Measurements from ENCODE around the gene WWOX. TPM values are rescaled to one million over a fixed set of nuclear protein-coding genes. Genes with fewer than 3 reads are reported as not detected.

The WWOX gene
- total and polyA plus RNA-seq, 2 of the 4 experiments (the other 2 are of a cell fraction), result 2.7 to 5.4 TPM

DNA sequence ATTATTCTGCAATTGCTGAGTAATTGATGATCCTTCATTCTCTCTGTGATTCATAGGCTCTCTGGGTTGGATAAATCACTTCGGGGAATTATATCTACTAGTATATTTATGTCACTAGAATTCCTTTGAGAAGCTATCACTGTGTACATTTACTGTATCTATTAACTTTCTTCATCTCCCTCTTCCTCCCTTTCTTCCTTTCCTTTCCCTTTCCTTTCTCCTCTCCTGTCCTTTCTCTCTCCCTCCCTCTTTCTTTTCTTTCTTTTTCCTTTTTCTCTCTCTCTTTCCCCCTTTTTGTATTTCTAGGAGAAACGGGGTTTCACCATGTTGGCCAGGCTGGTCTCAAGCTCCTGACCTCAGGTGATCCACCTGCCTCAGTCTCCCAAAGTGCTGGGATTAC lies 711.8 kb downstream of the WWOX start:
- ATAC-seq (ENCODE audit: low read depth) (no peak), DNase-seq (no peak)
- Histone ChIP-seq H3K27ac (ENCODE audit: insufficient read depth, low read length) (no peak overlapping the region), H2AFZ (replicated peaks; ENCODE audit: low read length, poor library complexity) (no peak overlapping the region), H4K5ac (ENCODE audit: low read depth, low read length) (no peak overlapping the region), H4K20me1 (ENCODE audit: insufficient read depth, low read length) (no peaks in the 10 kb centered on the region), H4K8ac (ENCODE audit: low read depth in 2 of 2, low read length in 2 of 2) (no peak overlapping the region), H2BK15ac (ENCODE audit: low read depth, low read length) (no peak overlapping the region), H3K4me2 (ENCODE audit: low read depth, low read length) (no peak overlapping the region), H3K14ac (replicated peaks; ENCODE audit: low read depth, low read length) (no peak overlapping the region), H3K18ac (ENCODE audit: low read depth, low read length) (no peak overlapping the region), H3K4me3 (ENCODE audit: insufficient read depth, low read depth, low read length) (no peak overlapping the region), H3K36me3 (ENCODE audit: control insufficient read depth, insufficient read depth, low read length) (no peaks in the 10 kb centered on the region), H3K9me3 (ENCODE audit: control insufficient read depth, insufficient read depth, low read length) (peaks cover 11% of the 10 kb centered on the region), H4K91ac (ENCODE audit: insufficient read depth, low read depth, low read length) (no peak overlapping the region), H3K4me1 (ENCODE audit: control insufficient read depth, insufficient read depth, low read length) (no peaks in the 10 kb centered on the region), H2BK120ac (ENCODE audit: low read depth, low read length) (no peak overlapping the region), H3K56ac (ENCODE audit: extremely low read depth, insufficient read depth, low read length) (no peak overlapping the region), H2BK20ac (ENCODE audit: low read depth, low read length) (no peak overlapping the region), H3K79me1 (ENCODE audit: low read depth in 1 of 2, low read length in 2 of 2) (no peaks in the 10 kb centered on the region), H3K23ac (ENCODE audit: low read depth, low read length) (no peak overlapping the region), H3K9ac (ENCODE audit: low read depth, low read length) (no peak overlapping the region), H2AK9ac (replicated peaks; ENCODE audit: low read depth, low read length, poor library complexity) (no peak overlapping the region), H2AK5ac (ENCODE audit: low read depth, low read length) (no peak overlapping the region), H3K9me1 (ENCODE audit: insufficient read depth, low read length) (no peaks in the 10 kb centered on the region), H2BK5ac (ENCODE audit: low read depth, low read length, poor library complexity, severe bottlenecking) (no peak overlapping the region), H3K4ac (ENCODE audit: low read depth, low read length) (no peak overlapping the region), H3K27me3 (ENCODE audit: control insufficient read depth, insufficient read depth, low read length) (no peaks in the 10 kb centered on the region)
- CTCF ChIA-PET, result no interaction called here
- POLR2A ChIA-PET (ENCODE audit: unreplicated experiment), result no interaction called here
- in situ Hi-C loops (cut with MboI; ENCODE audit: low sequenced_read_pairs), result no loop called here
- no CpG with 5 or more reads among the region's 2 CpGs for WGBS, 2 experiments (ENCODE audit: extremely low coverage in 2 of 2, insufficient read length in 1 of 2)
- TF ChIP-seq CHD1 (IDR thresholded peaks at IDR 0.05; ENCODE audit: low read depth, low read length) (no peak), SMC3 (IDR thresholded peaks at IDR 0.05; ENCODE audit: low read depth, low read length) (no peak), MAFK (IDR thresholded peaks at IDR 0.05; ENCODE audit: low read depth, low read length) (no peak), MAZ (IDR thresholded peaks at IDR 0.05; ENCODE audit: borderline replicate concordance, low read depth, low read length) (no peak), MXI1 (IDR thresholded peaks at IDR 0.05; ENCODE audit: borderline replicate concordance, low read depth, low read length) (no peak), FOS (IDR thresholded peaks at IDR 0.05; ENCODE audit: low read depth, low read length) (no peak), POLR2A (IDR thresholded peaks at IDR 0.05; ENCODE audit: low read depth, low read length) (no peak), RFX5 (IDR thresholded peaks at IDR 0.05; ENCODE audit: low read depth, low read length) (no peak), CEBPB (IDR thresholded peaks at IDR 0.05; ENCODE audit: low read depth, low read length) (no peak), NFE2L2 (IDR thresholded peaks at IDR 0.05; ENCODE audit: low read depth, low read length) (no peak)
- TF ChIP-seq, protein P1, sequence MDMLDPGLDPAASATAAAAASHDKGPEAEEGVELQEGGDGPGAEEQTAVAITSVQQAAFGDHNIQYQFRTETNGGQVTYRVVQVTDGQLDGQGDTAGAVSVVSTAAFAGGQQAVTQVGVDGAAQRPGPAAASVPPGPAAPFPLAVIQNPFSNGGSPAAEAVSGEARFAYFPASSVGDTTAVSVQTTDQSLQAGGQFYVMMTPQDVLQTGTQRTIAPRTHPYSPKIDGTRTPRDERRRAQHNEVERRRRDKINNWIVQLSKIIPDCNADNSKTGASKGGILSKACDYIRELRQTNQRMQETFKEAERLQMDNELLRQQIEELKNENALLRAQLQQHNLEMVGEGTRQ (IDR thresholded peaks at IDR 0.05; ENCODE audit: low read depth, low read length), result no peak
- intact Hi-C loops (cut with micrococcal nuclease), result no loop called here
- no TSS peak for BruUV-seq (replicated peaks)
- dilution Hi-C loops (cut with HindIII; ENCODE audit: low sequenced_read_pairs, unreplicated experiment), result no loop called here
